Spleen (tissue), 11 donors: Measurements from ENCODE around the gene LINGO1. TPM values are rescaled to one million over a fixed set of nuclear protein-coding genes. Genes with fewer than 3 reads are reported as not detected.

Experiments used
- DNase-seq: peaks from one replicate; pipeline ENCODE4 v3.0.0-alpha.2; 2020
- H3K27ac ChIP-seq, 8 donors: fragments of 200-600 bp; sonication (generic) in 7 of 8; 1 replicate in 4 of 8; 2 replicates in 4 of 8; pipeline versions ENCODE4 v1.5.0 to v1.8.0; 2016 to 2021; ENCODE audit warnings: inconsistent platforms in 4 of 8, mild to moderate bottlenecking in 4 of 8, moderate library complexity in 1 of 8
- H3K27me3 ChIP-seq, 7 donors: fragments of 200-600 bp; sonication (generic) in 6 of 7; replicated peaks in 1 of 7; 1 replicate in 4 of 7; 2 replicates in 3 of 7; pipeline versions ENCODE4 v1.5.0 to v1.8.0; 2016 to 2021; ENCODE audit warnings: inconsistent platforms in 3 of 7, mild to moderate bottlenecking in 1 of 7
- H3K36me3 ChIP-seq, 6 donors: fragments of 200-600 bp; sonication (generic) in 5 of 6; 1 replicate in 4 of 6; 2 replicates in 2 of 6; pipeline versions ENCODE4 v1.5.0 to v1.8.0; 2016 to 2021; ENCODE audit warnings: inconsistent platforms in 2 of 6
- H3K4me1 ChIP-seq, 6 donors: fragments of 200-600 bp; sonication (generic) in 5 of 6; 1 replicate in 3 of 6; 2 replicates in 3 of 6; pipeline versions ENCODE4 v1.5.0 to v1.8.0; 2016 to 2021; ENCODE audit warnings: inconsistent platforms in 3 of 6
- H3K4me3 ChIP-seq, 8 donors: fragments of 200-600 bp; sonication (generic) in 7 of 8; 1 replicate in 4 of 8; 2 replicates in 4 of 8; pipeline versions ENCODE4 v1.5.0 to v1.8.0; 2016 to 2021; ENCODE audit warnings: inconsistent platforms in 4 of 8, mild to moderate bottlenecking in 4 of 8, moderate library complexity in 2 of 8
- H3K9me3 ChIP-seq, 8 donors: fragments of 200-600 bp; sonication (generic) in 7 of 8; 1 replicate in 4 of 8; 2 replicates in 4 of 8; pipeline versions ENCODE4 v1.5.0 to v1.8.0; 2016 to 2021; ENCODE audit warnings: inconsistent platforms in 4 of 8
- CTCF ChIP-seq, 11 experiments: fragments of 200-600 bp in 7 of 11; fragments of 450-650 bp in 4 of 11; sonication (generic) in 4 of 11; IDR thresholded peaks in 8 of 11; conservative IDR thresholded peaks in 3 of 11; 1 replicate in 7 of 11; 2 replicates in 4 of 11; pipeline versions ENCODE4 v1.4.0 to v1.8.0; 2016 to 2021; ENCODE audit warnings: antibody characterized with exemption in 11 of 11, inconsistent platforms in 4 of 11, mild to moderate bottlenecking in 1 of 11
- POLR2A ChIP-seq, 3 donors: fragments of 450-650 bp; IDR thresholded peaks; one replicate each; pipeline ENCODE4 v1.5.1; 2017; ENCODE audit warnings: antibody characterized with exemption in 3 of 3, mild to moderate bottlenecking in 1 of 3
- POLR2AphosphoS5 ChIP-seq, 3 donors: sonication (generic); formaldehyde crosslinking; IDR thresholded peaks; one replicate each; pipeline ENCODE4 v1.5.1; 2017; ENCODE audit warnings: antibody characterized with exemption in 3 of 3
- WGBS, 5 donors: extraction: QIAGEN DNeasy Blood & Tissue Kit in 3 of 5; methylation state at CpG; one replicate each; pipeline versions ENCODE4 v1.1.5 to v1.1.7; 2013 to 2018; 5-methylcytosine and 5-hydroxymethylcytosine counted together
- intact Hi-C: fragments of 100-400 bp; cut with DNase I; formaldehyde crosslinking; loops from one replicate; pipeline ENCODE4 v1.15.0; 2023; ENCODE audit warnings: low total_unique reads
- polyA plus RNA-seq, 3 donors: library from polyadenylated mRNA; stranded (reverse); fragments of 200-250 nt; gene quantifications; one replicate each; pipeline ENCODE4 v1.2.1, GENCODE V29; 2013
- total RNA-seq, 7 donors: library from RNA; depleted of rRNA in 3 of 7; stranded (reverse); fragments of >200 nt in 3 of 7; fragmentation: NEBNext Ultra II Directional in 4 of 7; extraction: Animal tissue kit (Norgen Biotek cat#: 25700) in 4 of 7; gene quantifications; one replicate each; pipeline versions ENCODE4 v1.1.0 to v1.2.1, GENCODE V29; 2016 to 2021
- donor health status: healthy with polysubstance abuse.
- donor health status: DM: no; HTN: no; CAD: no; lungs with moderate emphysema.
- donor health status: DM: no; HTN: no; CAD: no.
- donor health status: Bipolar disorder and iron deficiency.
- donor health status: healthy.
- donor health status: DM: no; HTN: no; CAD: no.
- donor health status: DM: yes; HTN: yes; CAD: no.

LINGO1 gene
- total and polyA plus RNA-seq, 10 donors = 0.46 to 7.3 (median 2.7) TPM

DNA sequence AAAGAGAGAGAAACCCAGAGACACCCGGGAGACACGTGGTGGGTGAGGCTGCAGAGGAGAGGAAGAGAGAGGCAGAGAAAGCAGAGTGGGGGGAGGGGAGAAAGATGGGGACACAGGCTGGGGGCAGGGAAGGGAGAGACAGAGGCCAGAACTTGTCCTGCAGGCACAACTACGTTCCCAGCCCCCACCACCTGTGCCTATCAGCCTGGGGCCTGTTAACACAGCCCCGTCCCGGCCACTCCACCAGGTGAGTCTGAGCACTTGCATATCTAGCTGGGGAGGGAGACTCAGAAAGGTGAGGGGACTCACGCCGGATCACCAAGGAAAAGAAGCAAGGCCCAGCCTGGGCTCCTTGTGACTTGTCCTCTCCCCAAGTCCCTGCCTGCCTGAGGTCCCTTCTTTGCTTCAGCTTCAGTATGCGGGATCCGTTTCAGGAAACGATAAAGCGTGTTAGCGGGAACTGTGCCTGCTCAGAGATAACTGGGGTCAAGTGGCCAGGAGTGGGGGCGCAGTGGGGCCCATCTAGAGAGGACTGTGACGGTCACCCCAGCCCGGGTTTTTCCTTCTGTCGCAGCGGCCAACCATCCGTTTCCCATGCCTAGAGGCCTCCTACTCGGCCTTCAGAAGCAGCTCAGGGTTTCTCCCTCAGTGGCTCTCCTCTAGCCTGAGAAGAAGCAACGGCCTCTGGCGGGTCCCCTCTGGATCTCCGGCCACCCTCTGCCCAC, 10.3 kb downstream of the LINGO1 start:
- no peak for TF ChIP-seq POLR2AphosphoS5 (IDR thresholded peaks at IDR 0.05)
- no peak for TF ChIP-seq POLR2A (IDR thresholded peaks at IDR 0.05)
- no peak for TF ChIP-seq CTCF (IDR thresholded peaks at IDR 0.05 in 8 of 11, conservative IDR thresholded peaks at IDR 0.05 in 3 of 11)
- Histone ChIP-seq H3K9me3 (no peaks in the 10 kb centered on the region), H3K27ac (no peak overlapping the region), H3K4me3 (no peak overlapping the region), H3K36me3 (no peaks in the 10 kb centered on the region), H3K27me3 (peaks cover 0 to 3% (median 0%) of the 10 kb centered on the region in 7 donors), H3K4me1 (peaks cover 0 to 14% (median 7%) of the 10 kb centered on the region in 6 donors)
- no peak for DNase-seq
- WGBS, 5 donors = 49 to 62% (median 59%) methylated on average over 22 of the region's 22 CpGs
- intact Hi-C loops = no loop called here

DNA sequence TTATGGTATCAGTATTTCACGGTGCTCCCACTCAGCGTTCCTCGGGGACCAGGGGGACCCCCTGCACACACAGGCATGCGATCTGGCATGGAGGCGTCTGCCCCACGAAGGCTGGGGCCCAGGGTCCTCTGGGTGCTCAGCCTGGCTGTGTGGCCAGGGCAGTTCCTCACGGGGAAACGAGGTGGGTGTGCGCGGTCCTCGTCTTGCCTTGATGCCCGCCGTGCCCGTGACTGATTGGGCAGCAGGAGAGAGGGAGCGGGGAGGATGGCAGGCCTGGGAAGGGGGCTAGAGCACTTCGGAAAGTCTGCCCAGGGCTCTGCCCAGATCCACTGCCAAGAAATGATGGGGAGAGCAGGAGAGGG, 10.9 kb downstream of the LINGO1 start:
- Histone ChIP-seq H3K9me3 (no peaks in the 10 kb centered on the region), H3K4me3 (no peak overlapping the region), H3K36me3 (no peaks in the 10 kb centered on the region), H3K27ac (no peak overlapping the region), H3K27me3 (no peaks in the 10 kb centered on the region), H3K4me1 (peaks cover 0 to 14% (median 7%) of the 10 kb centered on the region in 6 donors)
- 85 to 93% (median 91%) methylated on average over 13 to 16 of the region's 16 CpGs for WGBS, 5 donors
- TF ChIP-seq POLR2A (IDR thresholded peaks at IDR 0.05) = no peak
- TF ChIP-seq POLR2AphosphoS5 (IDR thresholded peaks at IDR 0.05) = no peak
- TF ChIP-seq CTCF (IDR thresholded peaks at IDR 0.05 in 8 of 11, conservative IDR thresholded peaks at IDR 0.05 in 3 of 11) = no peak
- intact Hi-C loops = no loop called here
- DNase-seq = no peak

DNA sequence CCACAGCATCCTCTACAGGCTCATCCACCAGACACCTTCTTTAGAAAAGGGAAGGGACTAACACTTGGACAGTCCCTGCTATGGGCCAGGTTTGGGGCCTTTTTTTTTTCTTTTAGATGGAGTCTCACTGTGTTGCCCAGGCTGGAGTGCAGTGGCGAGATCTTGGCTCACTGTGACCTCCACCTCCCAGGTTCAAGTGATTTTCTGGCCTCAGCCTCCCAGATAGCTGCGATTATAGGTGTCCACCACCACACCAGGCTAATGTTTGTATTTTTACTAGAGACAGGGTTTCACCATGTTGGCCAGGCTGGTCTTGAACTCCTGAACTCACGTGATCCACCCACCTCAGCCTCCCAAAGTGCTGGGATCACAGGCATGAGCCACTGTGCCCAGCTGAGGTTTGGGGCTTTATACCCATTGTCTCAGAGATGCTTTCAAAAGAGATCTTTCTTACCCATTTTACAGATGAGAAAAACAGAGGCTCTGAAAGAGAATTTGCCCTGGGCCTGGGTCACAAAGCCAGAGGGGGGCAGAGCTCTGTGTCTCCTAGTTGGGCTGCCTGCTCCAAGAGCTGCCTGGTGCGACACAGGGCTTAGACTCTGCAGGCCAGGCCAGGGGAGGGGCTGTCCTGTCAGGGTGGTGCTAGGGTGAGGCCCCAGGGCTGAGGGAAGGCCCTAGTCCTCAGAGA, 11.6 kb downstream of the LINGO1 start:
- H3K4me1 ChIP-seq = peaks cover 0 to 14% (median 7%) of the 10 kb centered on the region in 6 donors
- TF ChIP-seq POLR2AphosphoS5 (IDR thresholded peaks at IDR 0.05) (no peak), POLR2A (IDR thresholded peaks at IDR 0.05) (no peak), CTCF (IDR thresholded peaks at IDR 0.05 in 8 of 11, conservative IDR thresholded peaks at IDR 0.05 in 3 of 11) (no peak)
- 80 to 96% (median 91%) methylated on average over 4 of the region's 4 CpGs for WGBS, 5 donors
- H3K4me3 ChIP-seq = no peak overlapping the region
- no peak for DNase-seq
- intact Hi-C loops = no loop called here
- no peak overlapping the region for H3K27ac ChIP-seq
- no peaks in the 10 kb centered on the region for H3K27me3 ChIP-seq
- no peaks in the 10 kb centered on the region for H3K9me3 ChIP-seq
- H3K36me3 ChIP-seq = no peaks in the 10 kb centered on the region

- Histone ChIP-seq H3K27ac (no peak overlapping the region), H3K36me3 (no peaks in the 10 kb centered on the region), H3K4me3 (no peak overlapping the region), H3K4me1 (peaks cover 0 to 14% (median 7%) of the 10 kb centered on the region in 6 donors), H3K27me3 (no peaks in the 10 kb centered on the region), H3K9me3 (no peaks in the 10 kb centered on the region)
- DNase-seq = no peak
- intact Hi-C loops = no loop called here
- no peak for TF ChIP-seq POLR2A (IDR thresholded peaks at IDR 0.05)
- no peak for TF ChIP-seq POLR2AphosphoS5 (IDR thresholded peaks at IDR 0.05)
- no peak for TF ChIP-seq CTCF (IDR thresholded peaks at IDR 0.05 in 8 of 11, conservative IDR thresholded peaks at IDR 0.05 in 3 of 11)
- 64 to 83% (median 69%) methylated on average over 2 to 7 of the region's 7 CpGs for WGBS, 5 donors
These were observed 12.4 kb downstream of the LINGO1 start for GRCh38 chr15:77620297-77620696.
